Measurements from ENCODE around the gene TAF10. TPM values are rescaled to one million over a fixed set of nuclear protein-coding genes. Genes with fewer than 3 reads are reported as not detected.

Gene TAF10
- total RNA-seq, 1 experiment from 2014 or later: 142 TPM

GRCh38 chr11:6609502-6610015, 2.5 kb downstream of the TAF10 start:
- no peak for TF ChIP-seq CTCF (IDR thresholded peaks at IDR 0.05; ENCODE audit: insufficient read depth in 1 of 2, low read depth in 1 of 2, low read length in 1 of 2, severe bottlenecking in 1 of 2, unreplicated experiment in 1 of 2)
- Histone ChIP-seq H3K9me3 (no peaks in the 10 kb centered on the region), H3K36me3 (ENCODE audit: control insufficient read depth, insufficient read depth, low read length) (peaks cover 5% of the 10 kb centered on the region; the same call in 1 of the 2 replicates), H3K4me1 (peaks cover 42% of the 10 kb centered on the region), H3K27me3 (replicated peaks; ENCODE audit: control insufficient read depth, insufficient read depth, low read length) (no peaks in the 10 kb centered on the region), H3K4me3 (ENCODE audit: low read depth, low read length) (no peak overlapping the region)
- no peak overlapping the region for H3K4me3 Mint-ChIP-seq (ENCODE audit: unreplicated experiment)
- no peaks in the 10 kb centered on the region for H3K9me3 Mint-ChIP-seq (ENCODE audit: unreplicated experiment)
- H3K4me1 Mint-ChIP-seq (ENCODE audit: low read depth, unreplicated experiment): peaks cover 17% of the 10 kb centered on the region
- no peaks in the 10 kb centered on the region for H3K27me3 Mint-ChIP-seq (ENCODE audit: insufficient read depth, unreplicated experiment)
- ChIA-PET POLR2A (no interaction called here), CTCF (interaction anchor here (1.6 kb wide), 1 partner anchor 10 kb away, joined by 3 read pairs; the partner anchor contains the start of gene TPP1)
- BruUV-seq (replicated peaks): no TSS peak
- DNase-seq: no peak
- H3K27ac Mint-ChIP-seq (ENCODE audit: unreplicated experiment): peak overlapping the region; percentile 11
- no peaks in the 10 kb centered on the region for H3K36me3 Mint-ChIP-seq (ENCODE audit: insufficient read depth, unreplicated experiment)
- intact Hi-C loops (cut with micrococcal nuclease; ENCODE audit: unreplicated experiment): loop anchor here (10.0 kb wide), 2 partner anchors 215 to 375 kb away; partner anchors contain the start of genes CNGA4, FHIP1B and SMPD1

DNA sequence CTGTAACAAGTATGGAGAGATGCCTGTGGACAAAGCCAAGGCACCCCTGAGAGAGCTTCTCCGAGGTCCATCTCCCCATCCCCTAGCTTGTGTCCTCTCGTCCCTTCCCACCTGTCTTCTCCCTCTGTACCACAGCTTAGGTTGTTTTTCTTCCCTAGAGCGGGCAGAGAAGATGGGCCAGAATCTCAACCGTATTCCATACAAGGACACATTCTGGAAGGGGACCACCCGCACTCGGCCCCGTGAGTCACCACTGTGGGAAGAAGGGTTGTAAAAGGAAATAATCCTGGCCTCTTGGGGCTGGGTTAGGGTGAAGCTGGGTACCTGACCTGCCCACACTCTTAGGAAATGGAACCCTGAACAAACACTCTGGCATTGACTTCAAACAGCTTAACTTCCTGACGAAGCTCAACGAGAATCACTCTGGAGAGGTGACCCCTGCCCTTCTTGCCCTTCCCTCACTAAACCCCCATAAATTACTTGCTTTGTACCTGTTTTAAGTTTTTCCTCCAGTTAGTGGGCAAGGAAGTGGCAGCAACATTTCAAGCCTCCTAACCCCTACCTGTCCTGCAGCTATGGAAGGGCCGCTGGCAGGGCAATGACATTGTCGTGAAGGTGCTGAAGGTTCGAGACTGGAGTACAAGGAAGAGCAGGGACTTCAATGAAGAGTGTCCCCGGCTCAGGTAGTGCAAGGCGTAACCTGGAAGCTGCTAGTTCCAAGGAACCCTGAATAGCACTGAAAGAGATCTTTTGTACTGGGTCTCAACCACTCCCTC, 3.1 kb downstream of the TAF10 start:
- H3K27me3 Mint-ChIP-seq (ENCODE audit: insufficient read depth, unreplicated experiment): no peaks in the 10 kb centered on the region
- no peak overlapping the region for H3K4me3 ChIP-seq (ENCODE audit: low read depth, low read length)
- no peaks in the 10 kb centered on the region for H3K9me3 ChIP-seq
- no TSS peak for BruUV-seq (replicated peaks)
- no peak for DNase-seq
- no peaks in the 10 kb centered on the region for H3K27me3 ChIP-seq (replicated peaks; ENCODE audit: control insufficient read depth, insufficient read depth, low read length)
- no peaks in the 10 kb centered on the region for H3K36me3 Mint-ChIP-seq (ENCODE audit: insufficient read depth, unreplicated experiment)
- no peak overlapping the region for H3K4me3 Mint-ChIP-seq (ENCODE audit: unreplicated experiment)
- intact Hi-C loops (cut with micrococcal nuclease; ENCODE audit: unreplicated experiment): no loop called here
- POLR2A ChIA-PET: no interaction called here
- CTCF ChIA-PET: interaction anchor here (1.6 kb wide), 1 partner anchor 10 kb away, joined by 3 read pairs; the partner anchor contains the start of gene TPP1
- H3K27ac Mint-ChIP-seq (ENCODE audit: unreplicated experiment): peak overlapping the region; percentile 11
- H3K36me3 ChIP-seq (ENCODE audit: control insufficient read depth, insufficient read depth, low read length): peaks cover 5% of the 10 kb centered on the region; the same call in 1 of the 2 replicates
- H3K4me1 Mint-ChIP-seq (ENCODE audit: low read depth, unreplicated experiment): peaks cover 17% of the 10 kb centered on the region
- H3K4me1 ChIP-seq: peaks cover 42% of the 10 kb centered on the region
- no peaks in the 10 kb centered on the region for H3K9me3 Mint-ChIP-seq (ENCODE audit: unreplicated experiment)
- no peak for TF ChIP-seq CTCF (IDR thresholded peaks at IDR 0.05; ENCODE audit: insufficient read depth in 1 of 2, low read depth in 1 of 2, low read length in 1 of 2, severe bottlenecking in 1 of 2, unreplicated experiment in 1 of 2)

- BruUV-seq (replicated peaks): no TSS peak
- Mint-ChIP-seq H3K27me3 (ENCODE audit: insufficient read depth, unreplicated experiment) (no peaks in the 10 kb centered on the region), H3K9me3 (ENCODE audit: unreplicated experiment) (no peaks in the 10 kb centered on the region), H3K4me1 (ENCODE audit: low read depth, unreplicated experiment) (peaks cover 17% of the 10 kb centered on the region), H3K36me3 (ENCODE audit: insufficient read depth, unreplicated experiment) (no peaks in the 10 kb centered on the region), H3K4me3 (ENCODE audit: unreplicated experiment) (no peak overlapping the region), H3K27ac (ENCODE audit: unreplicated experiment) (peak overlapping the region; percentile 16)
- POLR2A ChIA-PET: no interaction called here
- no peak for TF ChIP-seq CTCF (IDR thresholded peaks at IDR 0.05; ENCODE audit: insufficient read depth in 1 of 2, low read depth in 1 of 2, low read length in 1 of 2, severe bottlenecking in 1 of 2, unreplicated experiment in 1 of 2)
- CTCF ChIA-PET: interaction anchor here (1.5 kb wide), 1 partner anchor 75 kb away, joined by 5 read pairs; the partner anchor contains the start of gene MRPL17
- H3K27me3 ChIP-seq (replicated peaks; ENCODE audit: control insufficient read depth, insufficient read depth, low read length): no peaks in the 10 kb centered on the region
- H3K36me3 ChIP-seq (ENCODE audit: control insufficient read depth, insufficient read depth, low read length): peaks cover 5% of the 10 kb centered on the region; the same call in 1 of the 2 replicates
- H3K4me3 ChIP-seq (ENCODE audit: low read depth, low read length): no peak overlapping the region
- H3K9me3 ChIP-seq: no peaks in the 10 kb centered on the region
- DNase-seq: no peak
- intact Hi-C loops (cut with micrococcal nuclease; ENCODE audit: unreplicated experiment): no loop called here
- peaks cover 39% of the 10 kb centered on the region for H3K4me1 ChIP-seq
Observed at GRCh38 chr11:6608011-6608410, 4.0 kb downstream of the TAF10 start.

All from Caco-2 (cell line).